Spleen (tissue), 11 donors: ENCODE results near the gene MED13L. TPM values are rescaled to one million over a fixed set of nuclear protein-coding genes. Genes with fewer than 3 reads are reported as not detected.

Source experiments
- DNase-seq: peaks from one replicate; pipeline ENCODE4 v3.0.0-alpha.2; 2020
- H3K27ac ChIP-seq, 8 donors: fragments of 200-600 bp; sonication (generic) in 7 of 8; 1 replicate in 4 of 8; 2 replicates in 4 of 8; pipeline versions ENCODE4 v1.5.0 to v1.8.0; 2016 to 2021; ENCODE audit warnings: inconsistent platforms in 4 of 8, mild to moderate bottlenecking in 4 of 8, moderate library complexity in 1 of 8
- H3K27me3 ChIP-seq, 7 donors: fragments of 200-600 bp; sonication (generic) in 6 of 7; replicated peaks in 1 of 7; 1 replicate in 4 of 7; 2 replicates in 3 of 7; pipeline versions ENCODE4 v1.5.0 to v1.8.0; 2016 to 2021; ENCODE audit warnings: inconsistent platforms in 3 of 7, mild to moderate bottlenecking in 1 of 7
- H3K36me3 ChIP-seq, 6 donors: fragments of 200-600 bp; sonication (generic) in 5 of 6; 1 replicate in 4 of 6; 2 replicates in 2 of 6; pipeline versions ENCODE4 v1.5.0 to v1.8.0; 2016 to 2021; ENCODE audit warnings: inconsistent platforms in 2 of 6
- H3K4me1 ChIP-seq, 6 donors: fragments of 200-600 bp; sonication (generic) in 5 of 6; 1 replicate in 3 of 6; 2 replicates in 3 of 6; pipeline versions ENCODE4 v1.5.0 to v1.8.0; 2016 to 2021; ENCODE audit warnings: inconsistent platforms in 3 of 6
- H3K4me3 ChIP-seq, 8 donors: fragments of 200-600 bp; sonication (generic) in 7 of 8; 1 replicate in 4 of 8; 2 replicates in 4 of 8; pipeline versions ENCODE4 v1.5.0 to v1.8.0; 2016 to 2021; ENCODE audit warnings: inconsistent platforms in 4 of 8, mild to moderate bottlenecking in 4 of 8, moderate library complexity in 2 of 8
- H3K9me3 ChIP-seq, 8 donors: fragments of 200-600 bp; sonication (generic) in 7 of 8; 1 replicate in 4 of 8; 2 replicates in 4 of 8; pipeline versions ENCODE4 v1.5.0 to v1.8.0; 2016 to 2021; ENCODE audit warnings: inconsistent platforms in 4 of 8
- CTCF ChIP-seq, 11 experiments: fragments of 200-600 bp in 7 of 11; fragments of 450-650 bp in 4 of 11; sonication (generic) in 4 of 11; IDR thresholded peaks in 8 of 11; conservative IDR thresholded peaks in 3 of 11; 1 replicate in 7 of 11; 2 replicates in 4 of 11; pipeline versions ENCODE4 v1.4.0 to v1.8.0; 2016 to 2021; ENCODE audit warnings: antibody characterized with exemption in 11 of 11, inconsistent platforms in 4 of 11, mild to moderate bottlenecking in 1 of 11
- POLR2A ChIP-seq, 3 donors: fragments of 450-650 bp; IDR thresholded peaks; one replicate each; pipeline ENCODE4 v1.5.1; 2017; ENCODE audit warnings: antibody characterized with exemption in 3 of 3, mild to moderate bottlenecking in 1 of 3
- POLR2AphosphoS5 ChIP-seq, 3 donors: sonication (generic); formaldehyde crosslinking; IDR thresholded peaks; one replicate each; pipeline ENCODE4 v1.5.1; 2017; ENCODE audit warnings: antibody characterized with exemption in 3 of 3
- WGBS, 5 donors: extraction: QIAGEN DNeasy Blood & Tissue Kit in 3 of 5; methylation state at CpG; one replicate each; pipeline versions ENCODE4 v1.1.5 to v1.1.7; 2013 to 2018; 5-methylcytosine and 5-hydroxymethylcytosine counted together
- intact Hi-C: fragments of 100-400 bp; cut with DNase I; formaldehyde crosslinking; loops from one replicate; pipeline ENCODE4 v1.15.0; 2023; ENCODE audit warnings: low total_unique reads
- polyA plus RNA-seq, 3 donors: library from polyadenylated mRNA; stranded (reverse); fragments of 200-250 nt; gene quantifications; one replicate each; pipeline ENCODE4 v1.2.1, GENCODE V29; 2013
- total RNA-seq, 7 donors: library from RNA; depleted of rRNA in 3 of 7; stranded (reverse); fragments of >200 nt in 3 of 7; fragmentation: NEBNext Ultra II Directional in 4 of 7; extraction: Animal tissue kit (Norgen Biotek cat#: 25700) in 4 of 7; gene quantifications; one replicate each; pipeline versions ENCODE4 v1.1.0 to v1.2.1, GENCODE V29; 2016 to 2021
- donor health status: healthy with polysubstance abuse.
- donor health status: DM: no; HTN: no; CAD: no; lungs with moderate emphysema.
- donor health status: DM: no; HTN: no; CAD: no.
- donor health status: Bipolar disorder and iron deficiency.
- donor health status: healthy.
- donor health status: DM: no; HTN: no; CAD: no.
- donor health status: DM: yes; HTN: yes; CAD: no.

The MED13L gene
- total and polyA plus RNA-seq, 10 donors, result 13.4 to 255 (median 185) TPM

GRCh38 chr12:115949675-115950074, 327.8 kb downstream of the MED13L start:
- 83 to 92% (median 90%) methylated on average over 8 of the region's 8 CpGs for WGBS, 5 donors
- no peaks in the 10 kb centered on the region for H3K27me3 ChIP-seq
- TF ChIP-seq POLR2A (IDR thresholded peaks at IDR 0.05) (no peak), POLR2AphosphoS5 (IDR thresholded peaks at IDR 0.05) (no peak), CTCF (IDR thresholded peaks at IDR 0.05 in 8 of 11, conservative IDR thresholded peaks at IDR 0.05 in 3 of 11) (no peak)
- peaks cover 0 to 14% (median 0%) of the 10 kb centered on the region in 6 donors for H3K36me3 ChIP-seq
- no peaks in the 10 kb centered on the region for H3K9me3 ChIP-seq
- H3K27ac ChIP-seq, result no peak overlapping the region
- DNase-seq, result no peak
- intact Hi-C loops, result no loop called here
- H3K4me3 ChIP-seq, result no peak overlapping the region
- H3K4me1 ChIP-seq, result no peaks in the 10 kb centered on the region

DNA sequence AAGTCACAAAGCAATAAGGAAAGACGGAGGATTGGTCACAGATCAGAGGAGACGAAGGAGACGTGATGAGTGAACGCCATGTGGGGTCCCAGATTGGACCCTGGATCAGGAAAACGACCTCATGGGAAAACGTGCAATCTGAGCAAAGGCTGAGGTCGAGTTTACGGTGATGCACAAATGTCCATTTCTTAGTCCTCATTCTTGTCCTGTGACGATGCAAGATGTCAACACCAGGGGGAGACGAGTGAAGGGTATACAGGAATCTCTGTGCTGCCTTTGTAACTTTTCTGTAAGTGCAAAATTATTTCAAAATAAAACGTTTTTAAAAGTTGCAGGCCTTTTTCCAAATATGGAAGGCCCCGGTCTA, 329.8 kb downstream of the MED13L start:
- no peak for DNase-seq
- TF ChIP-seq POLR2AphosphoS5 (IDR thresholded peaks at IDR 0.05) (no peak), CTCF (IDR thresholded peaks at IDR 0.05 in 8 of 11, conservative IDR thresholded peaks at IDR 0.05 in 3 of 11) (no peak), POLR2A (IDR thresholded peaks at IDR 0.05) (no peak)
- Histone ChIP-seq H3K27me3 (no peaks in the 10 kb centered on the region), H3K36me3 (peaks cover 0 to 14% (median 0%) of the 10 kb centered on the region in 6 donors), H3K27ac (no peak overlapping the region), H3K4me1 (no peaks in the 10 kb centered on the region), H3K4me3 (no peak overlapping the region), H3K9me3 (no peaks in the 10 kb centered on the region)
- 75 to 82% (median 79%) methylated on average over 12 of the region's 12 CpGs for WGBS, 5 donors
- intact Hi-C loops, result no loop called here

- H3K36me3 ChIP-seq, result peaks cover 0 to 14% (median 0%) of the 10 kb centered on the region in 6 donors
- no peaks in the 10 kb centered on the region for H3K9me3 ChIP-seq
- H3K4me1 ChIP-seq, result no peaks in the 10 kb centered on the region
- 82 to 87% (median 84%) methylated on average over 19 of the region's 19 CpGs for WGBS, 5 donors
- intact Hi-C loops, result no loop called here
- no peak overlapping the region for H3K27ac ChIP-seq
- H3K4me3 ChIP-seq, result no peak overlapping the region
- TF ChIP-seq CTCF (IDR thresholded peaks at IDR 0.05 in 8 of 11, conservative IDR thresholded peaks at IDR 0.05 in 3 of 11), result no peak
- TF ChIP-seq POLR2A (IDR thresholded peaks at IDR 0.05), result no peak
- TF ChIP-seq POLR2AphosphoS5 (IDR thresholded peaks at IDR 0.05), result no peak
- no peaks in the 10 kb centered on the region for H3K27me3 ChIP-seq
- no peak for DNase-seq
Measured at GRCh38 chr12:115946867-115947695, 330.4 kb downstream of the MED13L start.

- intact Hi-C loops, result no loop called here
- WGBS, 5 donors, result 89 to 97% (median 89%) methylated on average over 6 of the region's 6 CpGs
- no peak for DNase-seq
Measured at GRCh38 chr12:115946092-115946491, 331.4 kb downstream of the MED13L start.

More at GRCh38 chr12:115946092-115946491, 331.4 kb downstream of the MED13L start:
- Histone ChIP-seq H3K4me1 (no peaks in the 10 kb centered on the region), H3K27me3 (no peaks in the 10 kb centered on the region), H3K27ac (no peak overlapping the region), H3K4me3 (no peak overlapping the region), H3K36me3 (peaks cover 0 to 14% (median 0%) of the 10 kb centered on the region in 6 donors), H3K9me3 (no peaks in the 10 kb centered on the region)
- TF ChIP-seq POLR2A (IDR thresholded peaks at IDR 0.05) (no peak), POLR2AphosphoS5 (IDR thresholded peaks at IDR 0.05) (no peak), CTCF (IDR thresholded peaks at IDR 0.05 in 8 of 11, conservative IDR thresholded peaks at IDR 0.05 in 3 of 11) (no peak)
